AG20443 (cell line): ENCODE measurements around the gene HYI.

Experiments used
- DNase-seq: peaks from one replicate; pipeline ENCODE4 v3.0.0; 2012; ENCODE audit warnings: low spot score, mixed read lengths

HYI gene

DNA sequence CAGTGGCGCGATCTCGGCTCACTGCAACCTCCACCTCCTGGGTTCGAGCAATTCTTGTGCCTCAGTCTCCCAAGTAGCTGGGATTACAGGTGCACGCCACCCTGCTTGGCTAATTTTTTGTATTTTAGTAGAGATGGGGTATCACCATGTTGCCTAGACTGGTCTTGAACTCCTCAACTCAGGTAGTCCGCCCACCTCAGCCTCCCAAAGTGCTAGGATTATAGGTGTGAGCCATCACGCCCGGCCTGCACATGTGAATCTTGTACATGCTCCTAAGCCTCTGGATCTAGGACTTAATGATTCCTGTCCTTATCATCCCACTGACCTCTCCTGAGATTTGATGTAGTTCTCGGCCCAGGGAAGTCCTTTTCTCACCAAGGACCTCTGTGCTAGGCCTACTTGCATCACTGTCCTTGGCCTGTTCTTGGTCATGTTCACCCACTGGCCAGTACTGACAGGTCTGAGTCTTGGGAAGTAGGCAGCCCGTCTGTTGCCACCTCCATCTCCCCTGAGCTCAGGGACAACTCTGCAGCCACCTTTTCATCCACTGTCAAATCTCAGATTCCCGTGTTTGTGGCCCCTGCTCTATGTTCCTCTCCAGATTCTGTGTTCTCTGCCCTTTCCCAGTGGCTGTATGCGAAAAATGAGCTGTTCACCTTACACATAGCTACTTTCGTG, 9.4 kb downstream of the HYI start:
- DNase-seq: no peak

- DNase-seq: no peak
Observed at GRCh38 chr1:43443197-43443946, 10.4 kb downstream of the HYI start.

DNA sequence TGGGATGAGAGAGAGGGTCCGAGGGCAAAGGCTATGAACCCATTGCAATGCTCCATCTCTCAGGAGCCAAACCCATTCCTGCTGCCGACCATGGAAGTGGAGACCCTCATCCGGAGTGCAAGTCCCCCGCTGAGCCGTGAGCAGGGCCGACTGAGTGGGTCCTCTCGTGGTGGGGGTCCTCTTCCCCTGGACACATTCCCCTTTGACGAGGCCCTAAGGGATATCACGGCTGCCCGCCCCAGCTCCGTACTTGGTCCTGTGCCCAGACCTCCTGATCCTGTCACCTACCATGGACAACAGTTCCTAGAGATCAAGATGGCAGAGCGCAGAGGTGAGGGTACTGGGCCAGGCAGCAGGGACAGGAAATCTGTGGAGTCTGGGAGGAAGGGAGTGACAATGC, 11.0 kb downstream of the HYI start:
- DNase-seq: no peak

- no peak for DNase-seq
Observed at GRCh38 chr1:43441894-43442637, 11.7 kb downstream of the HYI start.

DNA sequence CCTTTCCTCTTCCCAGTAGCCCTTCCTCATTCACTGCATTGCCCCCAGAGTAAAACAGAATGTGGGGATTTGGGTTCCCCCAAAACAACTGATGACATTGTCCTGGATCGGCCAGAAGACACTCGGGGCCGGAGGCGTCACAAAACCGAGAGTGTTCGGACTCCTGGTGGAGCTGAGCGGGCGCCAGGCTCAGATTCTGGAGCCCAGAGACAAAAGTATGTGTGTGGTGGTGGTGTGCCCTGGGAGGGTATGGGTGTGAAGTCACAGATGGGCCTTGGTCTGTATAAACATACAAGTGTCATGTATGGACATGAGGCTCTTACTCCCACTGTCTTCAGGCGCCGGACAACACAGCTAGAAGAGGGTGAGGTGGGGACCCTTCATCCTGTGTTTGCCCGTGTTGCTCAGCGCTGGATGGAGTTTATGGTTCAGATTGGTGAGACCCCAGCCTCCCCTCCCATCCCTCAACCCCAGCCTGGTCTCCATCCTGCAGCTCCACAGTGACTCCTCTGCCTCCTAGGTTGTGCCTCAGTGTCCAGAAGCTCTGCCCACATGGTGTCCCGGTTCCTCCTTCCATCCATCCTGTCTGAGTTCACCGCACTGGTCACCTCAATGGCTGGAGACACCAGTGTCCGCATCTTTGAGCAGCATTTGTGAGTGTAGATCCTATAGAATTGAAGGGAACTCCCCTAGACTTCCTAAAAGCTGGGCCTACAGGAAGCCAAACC, 12.4 kb downstream of the HYI start:
- DNase-seq: no peak

DNA sequence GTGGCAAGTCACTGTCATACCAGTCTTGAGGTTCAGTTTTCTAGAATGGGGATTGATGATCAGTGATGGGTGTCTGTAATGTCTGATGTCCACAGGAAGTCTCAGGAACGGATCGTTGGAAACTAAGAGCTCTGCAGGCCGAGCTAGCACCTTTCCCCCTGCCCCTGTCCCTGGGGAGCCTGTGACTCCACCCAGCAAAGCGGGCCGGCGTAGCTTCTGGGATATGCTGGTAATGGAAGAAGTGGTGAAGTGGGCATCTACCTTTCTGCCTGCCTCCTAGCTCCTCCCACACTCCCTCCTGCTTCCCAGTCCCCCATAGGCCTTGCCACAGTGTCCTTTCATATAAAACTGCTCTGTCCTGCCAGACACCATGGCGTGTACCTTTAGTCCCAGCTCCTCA, 13.4 kb downstream of the HYI start:
- DNase-seq: no peak

DNA sequence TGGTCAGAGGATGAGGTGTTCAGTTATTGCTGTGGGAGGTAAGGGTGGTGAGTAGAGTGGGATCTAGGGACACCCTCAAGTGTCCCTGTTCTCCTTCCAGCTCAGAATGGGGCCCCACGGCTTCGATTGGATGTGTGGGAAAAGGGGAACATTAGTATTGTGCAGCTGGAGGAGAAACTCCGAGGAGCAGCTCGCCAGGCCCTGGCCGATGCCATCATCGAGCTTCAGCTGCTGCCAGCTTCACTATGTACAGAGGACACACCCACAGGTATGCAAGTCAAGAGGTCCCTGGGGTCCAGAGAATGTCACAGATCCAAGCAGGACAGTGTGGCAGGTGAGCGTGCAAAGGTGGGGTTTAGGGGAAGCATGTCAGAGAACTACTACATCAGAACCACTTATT, 13.9 kb downstream of the HYI start:
- no peak for DNase-seq

DNA sequence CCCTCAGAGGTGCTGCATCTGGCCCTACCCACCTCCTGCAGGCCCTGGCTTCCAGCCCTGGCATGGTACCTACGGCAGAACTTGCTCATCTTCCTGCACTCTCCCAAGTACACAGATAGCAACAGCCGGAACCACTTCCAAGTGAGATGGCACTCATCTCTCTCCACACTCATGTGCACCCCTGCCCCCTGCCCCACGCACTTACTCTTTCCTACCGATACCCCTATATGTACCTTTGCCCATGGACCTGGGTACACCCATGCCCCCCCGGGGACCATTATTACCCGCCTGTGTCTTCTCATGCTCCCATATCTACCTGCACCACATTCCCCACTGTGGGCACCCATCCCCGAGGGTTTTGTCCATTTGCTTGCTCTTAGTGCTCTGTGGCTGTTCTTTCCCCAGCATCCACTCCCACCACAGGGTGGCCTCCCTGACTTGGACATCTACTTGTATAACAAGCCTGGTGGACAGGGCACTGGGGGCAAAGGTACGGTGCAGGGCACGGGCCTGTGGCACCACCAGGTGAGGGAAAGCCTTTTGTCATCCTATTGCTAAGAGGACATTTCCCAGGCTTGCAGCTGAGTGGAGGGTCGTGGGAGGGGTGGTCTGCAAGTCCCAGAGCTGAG, 14.7 kb downstream of the HYI start:
- no peak for DNase-seq

DNA sequence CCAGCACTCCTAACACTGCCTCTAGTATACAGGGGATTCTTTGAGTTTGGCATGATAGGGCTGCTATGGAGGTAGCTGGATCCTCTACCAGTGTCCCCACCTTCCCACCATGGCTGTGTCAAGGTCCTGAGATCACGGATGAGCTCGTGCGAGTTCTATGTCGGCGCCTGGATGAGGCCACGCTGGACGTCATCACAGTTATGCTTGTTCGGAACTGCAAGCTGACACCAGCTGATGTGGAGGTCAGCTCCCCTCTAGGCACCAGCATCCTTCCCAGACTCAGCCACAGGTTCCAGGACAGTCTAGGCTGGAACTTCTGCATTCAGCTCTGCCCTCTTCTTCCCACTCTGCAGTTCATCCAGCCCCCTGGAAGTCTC, 15.2 kb downstream of the HYI start:
- DNase-seq: no peak

GRCh38 chr1:43438006-43438405, 15.7 kb downstream of the HYI start:
- no peak for DNase-seq

GRCh38 chr1:43437031-43437973, 16.4 kb downstream of the HYI start:
- no peak for DNase-seq

DNA sequence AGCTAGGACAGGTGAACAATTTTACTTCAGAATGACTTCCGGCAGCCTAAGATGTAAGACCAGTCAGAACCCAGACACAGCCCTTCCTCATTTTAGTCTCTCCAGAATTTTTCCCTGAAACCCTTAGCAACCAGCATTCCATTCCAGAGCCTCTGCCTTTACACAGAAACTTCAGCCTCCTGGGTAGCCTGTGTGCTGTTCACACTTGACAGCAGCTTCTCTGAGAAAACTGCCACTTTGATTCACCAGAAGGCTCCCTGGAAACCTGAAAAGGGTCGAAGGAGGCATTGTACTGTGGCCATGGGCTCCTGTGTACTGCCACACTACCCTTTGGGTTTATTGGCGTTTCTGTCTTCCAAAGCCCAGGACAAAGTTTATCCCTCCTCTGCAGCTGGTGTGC, 17.4 kb downstream of the HYI start:
- no peak for DNase-seq

- DNase-seq: peak; percentile 91
Observed at GRCh38 chr1:43435146-43436145, 18.3 kb downstream of the HYI start.

- DNase-seq: no peak
Observed at GRCh38 chr1:43434256-43434655, 19.5 kb downstream of the HYI start.

- no peak for DNase-seq
Observed at GRCh38 chr1:43432907-43433306, 20.8 kb downstream of the HYI start.

- DNase-seq: no peak
Observed at GRCh38 chr1:43432171-43432860, 21.4 kb downstream of the HYI start.

GRCh38 chr1:43431676-43432075, 22.1 kb downstream of the HYI start:
- no peak for DNase-seq

GRCh38 chr1:43430831-43431230, 22.9 kb downstream of the HYI start:
- DNase-seq: no peak

GRCh38 chr1:43427941-43428340, 25.8 kb downstream of the HYI start:
- DNase-seq: no peak
